NCI-H1048 (cell line): ENCODE results near the gene EPHA1.

Experiments
- DNase-seq: peaks from one replicate; lab custom pipeline; 2025; lab: John Stamatoyannopoulos, UW

Gene EPHA1

GRCh38 chr7:143351060-143351459 lies 57.6 kb downstream of the EPHA1 start:
- DNase-seq, result no peak

DNA sequence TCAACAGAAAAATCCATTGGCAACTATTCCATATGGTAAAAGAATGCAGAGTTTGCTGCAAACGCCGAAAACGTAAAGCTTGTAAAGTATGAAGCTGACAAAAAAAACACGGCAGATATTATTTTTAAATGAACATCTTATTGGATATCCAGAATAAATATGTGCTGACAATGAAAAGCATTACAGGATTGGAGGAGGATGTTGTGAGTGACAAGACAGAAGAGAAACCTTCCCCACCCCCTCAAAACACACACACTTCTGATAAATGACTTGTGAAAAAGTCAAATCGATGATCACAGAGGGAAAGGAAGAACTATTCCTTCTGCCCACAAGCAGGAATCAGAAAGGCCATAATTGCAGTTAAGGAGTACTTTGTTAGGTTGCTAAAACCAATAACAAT lies 60.7 kb downstream of the EPHA1 start:
- DNase-seq, result no peak

DNA sequence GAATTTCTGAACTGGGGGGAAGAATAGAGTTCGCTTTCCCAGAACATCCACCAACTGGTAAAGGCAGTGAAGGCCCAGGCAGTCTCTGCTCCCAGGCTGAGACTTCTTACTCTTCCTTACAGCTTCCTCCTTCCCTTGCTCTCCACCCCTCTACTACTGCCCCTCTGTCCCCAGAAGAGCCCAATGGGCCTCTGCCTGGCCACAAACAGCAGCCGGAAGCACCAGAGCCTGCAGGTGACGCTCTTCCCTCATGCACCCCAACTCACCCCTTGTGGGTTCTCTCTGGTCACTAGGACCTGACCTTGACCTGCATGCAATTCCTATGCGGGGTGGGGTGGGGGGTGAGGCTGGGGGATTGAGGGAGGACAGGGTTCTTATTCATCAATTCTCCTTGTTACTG lies 62.6 kb downstream of the EPHA1 start:
- DNase-seq, result no peak

DNA sequence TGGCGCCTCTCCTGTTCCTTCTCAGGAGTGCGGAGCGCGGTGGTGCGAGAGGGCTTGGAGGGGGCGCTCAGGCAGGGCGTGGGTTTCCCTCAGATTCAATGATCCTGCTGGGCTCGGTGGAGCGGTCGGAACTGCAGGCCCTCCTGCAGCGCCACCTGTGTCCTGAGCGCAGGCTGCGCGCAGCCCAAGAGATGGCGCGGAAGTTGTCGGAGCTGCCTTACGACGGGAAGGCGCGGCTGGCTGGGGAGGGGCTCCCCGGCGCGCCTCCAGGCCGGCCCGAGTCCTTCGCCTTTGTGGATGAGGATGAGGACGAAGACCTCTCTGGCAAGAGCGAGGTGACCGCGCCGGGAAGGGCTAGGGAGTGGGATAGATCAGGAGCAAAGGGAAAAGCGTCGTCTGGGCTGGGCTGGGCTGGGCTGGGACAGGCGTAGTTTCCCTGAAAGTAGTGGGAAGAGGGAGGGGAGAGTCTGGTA lies 63.2 kb downstream of the EPHA1 start:
- DNase-seq, result no peak

DNA sequence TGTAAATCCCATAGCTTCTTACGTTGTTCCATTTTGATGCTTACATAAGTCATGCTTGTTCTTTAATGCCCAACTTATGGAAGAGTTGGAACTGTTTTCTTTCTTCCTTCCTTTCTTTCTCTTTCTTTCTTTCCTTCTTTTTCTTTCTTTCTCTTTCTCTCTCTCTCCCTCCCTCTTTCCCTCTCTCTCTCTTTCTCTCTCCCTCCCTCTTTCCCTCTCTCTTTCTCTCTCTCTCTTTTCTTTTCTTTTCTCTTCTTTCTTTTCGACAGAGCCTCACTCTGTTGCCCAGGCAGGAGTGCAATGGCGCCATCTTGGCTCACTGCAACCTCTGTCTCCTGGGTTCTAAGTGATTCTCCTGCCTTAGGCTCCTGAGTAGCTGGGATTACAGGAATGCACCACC lies 65.1 kb downstream of the EPHA1 start:
- DNase-seq, result no peak

DNA sequence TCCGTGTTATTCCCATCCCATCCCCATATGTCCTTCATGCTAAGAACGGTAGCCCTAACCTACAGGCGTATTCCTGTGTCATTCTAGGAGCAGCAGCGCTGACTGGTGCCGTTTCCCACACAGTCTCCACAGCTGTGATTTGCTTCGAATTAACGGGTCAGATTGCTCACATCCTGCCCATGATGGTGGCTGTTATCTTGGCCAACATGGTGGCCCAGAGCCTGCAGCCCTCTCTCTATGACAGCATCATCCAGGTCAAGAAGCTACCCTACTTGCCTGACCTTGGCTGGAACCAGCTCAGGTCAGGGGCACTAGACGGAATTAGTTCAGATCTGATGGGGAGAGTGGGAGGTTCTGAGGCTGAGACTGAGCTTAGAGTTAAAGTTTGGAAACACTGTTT lies 66.8 kb downstream of the EPHA1 start:
- no peak for DNase-seq
